Measurements from ENCODE around the gene INPP5F. TPM values are rescaled to one million over a fixed set of nuclear protein-coding genes. Genes with fewer than 3 reads are reported as not detected.
A peak's percentile ranks its signal among the peaks of the same experiment; 100 is the strongest.

INPP5F gene
- total and polyA plus RNA-seq, 2 of the 13 experiments (the other 11 are each of a cell fraction or from before 2014, with no cell fraction given): 12.5 to 15.7 TPM

GRCh38 chr10:119687192-119688032 lies 38.4 kb upstream of the INPP5F start (continued):
- TF ChIP-seq DPF2 (CRISPR knock-in tag; IDR thresholded peaks at IDR 0.05; ENCODE audit: borderline replicate concordance, low read depth) (no peak), ZNF879 (CRISPR knock-in tag; IDR thresholded peaks at IDR 0.05) (no peak), ZNF839 (CRISPR knock-in tag; IDR thresholded peaks at IDR 0.05; ENCODE audit: borderline replicate concordance) (no peak), BRCA1 (CRISPR knock-in tag; IDR thresholded peaks at IDR 0.05) (no peak), STAG1 (CRISPR knock-in tag; IDR thresholded peaks at IDR 0.05) (no peak), ZNF263 (CRISPR knock-in tag; IDR thresholded peaks at IDR 0.05) (peak; percentile 68; the same call in 1 of the 2 replicates), ZBTB25 (CRISPR knock-in tag; IDR thresholded peaks at IDR 0.05) (no peak), ZNF713 (CRISPR knock-in tag; IDR thresholded peaks at IDR 0.05) (no peak), ELF4 (CRISPR knock-in tag; IDR thresholded peaks at IDR 0.05; ENCODE audit: borderline replicate concordance) (no peak), HOXA9 (CRISPR knock-in tag; IDR thresholded peaks at IDR 0.05; ENCODE audit: borderline replicate concordance) (no peak), ZBTB7B (CRISPR knock-in tag; IDR thresholded peaks at IDR 0.05) (no peak), HNF1B (CRISPR knock-in tag; IDR thresholded peaks at IDR 0.05) (no peak), ZBTB1 (CRISPR knock-in tag; IDR thresholded peaks at IDR 0.05; ENCODE audit: borderline replicate concordance) (no peak), MAZ (IDR thresholded peaks at IDR 0.05; ENCODE audit: borderline replicate concordance, low read depth, low read length) (no peak), MAZ (CRISPR knock-in tag; IDR thresholded peaks at IDR 0.05; ENCODE audit: low read depth) (no peak), ZNF18 (CRISPR knock-in tag; IDR thresholded peaks at IDR 0.05; ENCODE audit: insufficient replicate concordance) (peak; percentile 13), IRF2 (CRISPR knock-in tag; IDR thresholded peaks at IDR 0.05) (no peak), ZNF574 (CRISPR knock-in tag; IDR thresholded peaks at IDR 0.05) (0 out of 2 replicates have a peak, but pooled peaks have one; percentile 19), SIX1 (CRISPR knock-in tag; IDR thresholded peaks at IDR 0.05; ENCODE audit: borderline replicate concordance) (no peak), MXD1 (CRISPR knock-in tag; IDR thresholded peaks at IDR 0.05) (no peak), TSC22D2 (CRISPR knock-in tag; IDR thresholded peaks at IDR 0.05; ENCODE audit: borderline replicate concordance) (no peak), ZFY (CRISPR knock-in tag; IDR thresholded peaks at IDR 0.05) (0 out of 2 replicates have a peak, but pooled peaks have one; percentile 34)
